Trophoblast cell (in vitro differentiated cells and primary cell): ENCODE results near the gene CIAO2B.
"Not testable (repeated sequence)": the region's sequence is repeated elsewhere in the genome, so short reads cannot be mapped to it uniquely, and the experiment has no call there.

ENCODE experiments used
- DNase-seq, 2 donors: peaks; one replicate each; pipeline ENCODE4 v3.0.0-alpha.2; 2016
- H2AFZ ChIP-seq: 2 replicates; pipeline ENCODE4 v1.6.1; 2013; ENCODE audit warnings: low read length, moderate library complexity, mild to moderate bottlenecking; ENCODE audit not compliant: insufficient read depth, poor library complexity
- H2AK5ac ChIP-seq: 2 replicates; pipeline ENCODE4 v1.6.1; 2013; ENCODE audit warnings: mild to moderate bottlenecking, low read length
- H2BK120ac ChIP-seq: 2 replicates; pipeline ENCODE4 v1.6.1; 2013; ENCODE audit warnings: low read length, mild to moderate bottlenecking, moderate library complexity; ENCODE audit not compliant: insufficient read depth, poor library complexity
- H2BK12ac ChIP-seq: 2 replicates; pipeline ENCODE4 v1.6.1; 2013; ENCODE audit warnings: mild to moderate bottlenecking, low read length, moderate library complexity
- H2BK5ac ChIP-seq: 2 replicates; pipeline ENCODE4 v1.6.1; 2013; ENCODE audit warnings: low read length, low read depth, moderate library complexity, mild to moderate bottlenecking; ENCODE audit not compliant: poor library complexity
- H3K14ac ChIP-seq: 2 replicates; pipeline ENCODE4 v1.6.1; 2013; ENCODE audit warnings: mild to moderate bottlenecking, low read length
- H3K18ac ChIP-seq: 2 replicates; pipeline ENCODE4 v1.6.1; 2013; ENCODE audit warnings: mild to moderate bottlenecking, low read length
- H3K23ac ChIP-seq: 2 replicates; pipeline ENCODE4 v1.6.1; 2013; ENCODE audit warnings: low read length
- H3K27ac ChIP-seq: 2 replicates; pipeline ENCODE4 v1.5.1; 2013; ENCODE audit warnings: low read depth, mild to moderate bottlenecking, inconsistent platforms, low read length, moderate library complexity
- H3K27me3 ChIP-seq: 2 replicates; pipeline ENCODE4 v1.6.1; 2013; ENCODE audit warnings: inconsistent platforms, mild to moderate bottlenecking, low read length, moderate library complexity; ENCODE audit not compliant: insufficient read depth
- H3K36me3 ChIP-seq, 2 experiments: 1 replicate in 1 of 2; 2 replicates in 1 of 2; pipeline ENCODE4 v1.6.1; 2013; ENCODE audit warnings: low read length in 2 of 2, mild to moderate bottlenecking in 2 of 2, moderate library complexity in 1 of 2; ENCODE audit not compliant: insufficient read depth in 2 of 2, control insufficient read depth in 1 of 2
- H3K4ac ChIP-seq: 2 replicates; pipeline ENCODE4 v1.6.1; 2013; ENCODE audit warnings: low read depth, mild to moderate bottlenecking, low read length, moderate library complexity
- H3K4me1 ChIP-seq, 2 experiments: 1 replicate in 1 of 2; 2 replicates in 1 of 2; pipeline ENCODE4 v1.6.1; 2013; ENCODE audit warnings: low read length in 2 of 2, mild to moderate bottlenecking in 2 of 2, moderate library complexity in 1 of 2; ENCODE audit not compliant: insufficient read depth in 2 of 2, control insufficient read depth in 1 of 2
- H3K4me2 ChIP-seq: 2 replicates; pipeline ENCODE4 v1.6.1; 2013; ENCODE audit warnings: inconsistent platforms, mild to moderate bottlenecking, low read length, moderate library complexity
- H3K4me3 ChIP-seq: 2 replicates; pipeline ENCODE4 v1.5.1; 2013; ENCODE audit warnings: mild to moderate bottlenecking, low read depth, low read length, inconsistent platforms
- H3K79me1 ChIP-seq: one replicate; pipeline ENCODE4 v1.6.1; 2013; ENCODE audit warnings: low read length
- H3K79me2 ChIP-seq: 2 replicates; pipeline ENCODE4 v1.6.1; 2013; ENCODE audit warnings: low read length, mild to moderate bottlenecking; ENCODE audit not compliant: control insufficient read depth, insufficient read depth, poor library complexity
- H3K9ac ChIP-seq: 2 replicates; pipeline ENCODE4 v1.6.1; 2013; ENCODE audit warnings: mild to moderate bottlenecking, low read length
- H3K9me3 ChIP-seq: 2 replicates; pipeline ENCODE4 v1.6.1; 2013; ENCODE audit warnings: low read depth, mild to moderate bottlenecking, control low read depth, inconsistent platforms, low read length; ENCODE audit not compliant: insufficient read depth
- H4K12ac ChIP-seq: 2 replicates; pipeline ENCODE4 v1.6.1; 2013; ENCODE audit warnings: low read depth, mild to moderate bottlenecking, low read length, moderate library complexity
- H4K8ac ChIP-seq: 2 replicates; pipeline ENCODE4 v1.6.1; 2013; ENCODE audit warnings: low read depth, mild to moderate bottlenecking, low read length, moderate library complexity
- H4K91ac ChIP-seq: one replicate; pipeline ENCODE4 v1.6.1; 2013; ENCODE audit warnings: low read depth, mild to moderate bottlenecking, low read length, moderate library complexity
- WGBS: extraction: QIAGEN DNeasy Blood & Tissue Kit; methylation state at CpG from one replicate; pipeline ENCODE4 v1.1.7; 2013; ENCODE audit warnings: missing lambda C conversion rate; ENCODE audit not compliant: insufficient read length, insufficient coverage; ENCODE audit errors: extremely low coverage; 5-methylcytosine and 5-hydroxymethylcytosine counted together

CIAO2B gene

DNA sequence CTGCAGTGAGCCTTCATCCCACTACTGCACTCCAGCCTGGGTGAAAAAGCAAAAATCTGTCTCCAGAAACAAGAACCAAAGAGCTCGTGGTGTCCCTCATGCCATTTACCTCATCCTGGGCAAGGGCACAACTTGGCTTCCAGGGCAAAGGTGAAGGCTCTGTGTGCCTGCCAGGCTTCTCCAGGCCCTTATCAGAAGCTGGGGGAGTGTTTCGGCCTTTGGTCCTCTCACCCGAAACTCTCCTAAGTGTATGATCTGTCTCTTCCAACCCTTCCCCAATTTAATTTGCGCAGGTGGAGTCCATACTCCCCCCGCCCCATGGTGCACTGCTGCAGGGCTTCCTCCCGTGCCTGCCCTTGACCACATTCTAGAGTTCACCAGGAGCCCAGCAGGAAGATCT is 2.3 kb upstream of the CIAO2B start:
- Histone ChIP-seq H2BK5ac (no peak overlapping the region), H3K27ac (no peak overlapping the region), H2BK12ac (no peak overlapping the region), H2AFZ (no peak overlapping the region), H3K4ac (no peak overlapping the region), H3K4me2 (no peak overlapping the region), H2AK5ac (no peak overlapping the region), H2BK120ac (no peak overlapping the region), H3K27me3 (no peaks in the 10 kb centered on the region), H4K8ac (no peak overlapping the region), H3K18ac (no peak overlapping the region), H3K23ac (no peak overlapping the region), H3K4me3 (no peak overlapping the region), H4K91ac (no peak overlapping the region), H3K79me1 (peaks cover 8% of the 10 kb centered on the region), H3K4me1 (peaks cover 15 to 16% of the 10 kb centered on the region in 2 experiments), H3K14ac (no peak overlapping the region), H4K12ac (no peak overlapping the region), H3K79me2 (peaks cover 9% of the 10 kb centered on the region), H3K9ac (no peak overlapping the region), H3K36me3 (peaks cover 32% of the 10 kb centered on the region in 2 experiments), H3K9me3 (no peaks in the 10 kb centered on the region)
- no peak for DNase-seq
- no CpG with 5 or more reads among the region's 6 CpGs for WGBS

GRCh38 chr16:66935314-66936011 is 1.3 kb upstream of the CIAO2B start, which contains the start of gene CES2:
TSS of gene CES2 (plus strand) at chr16:66935516. CDS start at chr16:66935636, 120 bp downstream.
- Histone ChIP-seq H3K9ac (peak within 1 kb of the TSS; percentile 98), H3K4me2 (peak within 1 kb of the TSS; percentile 81), H3K4ac (peak within 1 kb of the TSS; percentile 84), H3K18ac (peak within 1 kb of the TSS; percentile 98), H4K91ac (peak within 1 kb of the TSS; percentile 91), H2AK5ac (peak within 1 kb of the TSS; percentile 96), H4K12ac (peak within 1 kb of the TSS; percentile 88), H3K4me1 (peaks cover 15 to 16% of the 10 kb centered on the region in 2 experiments), H3K79me1 (peaks cover 8% of the 10 kb centered on the region), H3K4me3 (peak within 1 kb of the TSS; percentile 97), H2BK12ac (no peak within 1 kb of the TSS), H3K14ac (peak within 1 kb of the TSS; percentile 96), H3K9me3 (no peaks in the 10 kb centered on the region), H2BK5ac (peak within 1 kb of the TSS; percentile 58), H3K27ac (peak within 1 kb of the TSS; percentile 46), H3K36me3 (peaks cover 22% of the 10 kb centered on the region in 2 experiments), H3K79me2 (peaks cover 9% of the 10 kb centered on the region), H4K8ac (peak within 1 kb of the TSS; percentile 95), H2BK120ac (peak within 1 kb of the TSS; percentile 74), H2AFZ (peak within 1 kb of the TSS; percentile 98), H3K23ac (no peak within 1 kb of the TSS), H3K27me3 (no peaks in the 10 kb centered on the region)
- peak in 1 of 2 donors; percentile 25 for DNase-seq
- WGBS = no CpG with 5 or more reads among the region's 44 CpGs

- Histone ChIP-seq H3K14ac (peak overlapping the region; percentile 96), H3K18ac (peak overlapping the region; percentile 98), H3K4me1 (peaks cover 15 to 16% of the 10 kb centered on the region in 2 experiments), H2BK120ac (peak overlapping the region; percentile 74), H3K4ac (peak overlapping the region; percentile 84), H4K91ac (peak overlapping the region; percentile 91), H3K4me2 (peak overlapping the region; percentile 81), H2AK5ac (peak overlapping the region; percentile 96), H2AFZ (peak overlapping the region; percentile 98), H3K36me3 (peaks cover 17% of the 10 kb centered on the region in 2 experiments), H4K8ac (peak overlapping the region; percentile 95), H3K4me3 (peak overlapping the region; percentile 97), H4K12ac (peak overlapping the region; percentile 88), H2BK5ac (peak overlapping the region; percentile 58), H3K9ac (peak overlapping the region; percentile 98)
- not testable (repeated sequence) for H3K27ac ChIP-seq, DNase-seq, H3K79me1 ChIP-seq, H2BK12ac ChIP-seq, H3K9me3 ChIP-seq, H3K79me2 ChIP-seq, H3K23ac ChIP-seq, H3K27me3 ChIP-seq
- no CpG with 5 or more reads among the region's 24 CpGs for WGBS
These were observed 674 bp upstream of the CIAO2B start for GRCh38 chr16:66934839-66935313.

DNA sequence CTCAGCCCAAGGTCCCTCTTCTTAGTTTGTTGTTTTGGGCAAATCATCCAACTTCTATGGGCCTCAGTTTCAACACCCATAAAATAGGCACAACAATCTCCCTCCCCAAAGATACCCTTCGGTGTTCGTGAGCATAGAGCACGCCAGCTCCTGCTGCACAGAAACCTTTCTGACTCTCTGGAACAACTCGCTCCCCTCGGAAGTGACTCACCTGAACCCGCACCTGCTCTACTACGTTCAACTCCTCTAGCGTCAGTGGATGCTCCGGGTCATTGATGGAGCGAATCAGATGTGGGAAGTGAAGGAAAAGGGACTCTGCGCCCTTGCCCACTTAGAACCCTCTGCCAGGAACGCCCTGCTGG is 445 bp downstream of the CIAO2B start:
- H4K12ac ChIP-seq = peak overlapping the region; percentile 91
- peak overlapping the region; percentile 89 for H3K9ac ChIP-seq

More for the DNA sequence above, 445 bp downstream of the CIAO2B start:
- Histone ChIP-seq H3K4me2 (peak overlapping the region; percentile 81), H3K14ac (peak overlapping the region; percentile 79), H2BK120ac (no peak overlapping the region), H3K4ac (peak overlapping the region; percentile 85), H4K8ac (peak overlapping the region; percentile 95), H3K79me1 (peaks cover 8% of the 10 kb centered on the region), H2BK5ac (no peak overlapping the region), H4K91ac (peak overlapping the region; percentile 86), H3K4me3 (peak overlapping the region; percentile 97), H3K27me3 (no peaks in the 10 kb centered on the region), H3K23ac (no peak overlapping the region), H3K79me2 (peaks cover 9% of the 10 kb centered on the region), H3K36me3 (peaks cover 11% of the 10 kb centered on the region in 2 experiments), H2BK12ac (no peak overlapping the region), H3K9me3 (no peaks in the 10 kb centered on the region), H3K4me1 (peaks cover 15 to 16% of the 10 kb centered on the region in 2 experiments), H2AFZ (peak overlapping the region; percentile 98), H2AK5ac (peak overlapping the region; percentile 3), H3K18ac (peak overlapping the region; percentile 79), H3K27ac (no peak overlapping the region)
- peak; percentile 80 for DNase-seq
- no CpG with 5 or more reads among the region's 12 CpGs for WGBS
